H9 (cell line): Measurements from ENCODE around the gene HTT-AS. TPM values are rescaled to one million over a fixed set of nuclear protein-coding genes. Genes with fewer than 3 reads are reported as not detected.

ENCODE experiments used
- DNase-seq: peaks from one replicate; pipeline ENCODE4 v3.0.0-alpha.2; 2017
- H2AFZ ChIP-seq: one replicate; pipeline ENCODE4 v1.6.1; 2013; ENCODE audit warnings: mild to moderate bottlenecking, low read length, control low read depth, moderate library complexity
- H2AK5ac ChIP-seq: 2 replicates; pipeline ENCODE4 v1.6.1; 2013; ENCODE audit warnings: low read length, control low read depth, mixed read lengths; ENCODE audit not compliant: insufficient read length
- H2BK120ac ChIP-seq: one replicate; pipeline ENCODE4 v1.6.1; 2013; ENCODE audit warnings: low read depth, mild to moderate bottlenecking, low read length, control low read depth, inconsistent platforms; ENCODE audit not compliant: poor library complexity, severe bottlenecking
- H2BK12ac ChIP-seq: 2 replicates; pipeline ENCODE4 v1.6.1; 2013; ENCODE audit warnings: low read length, control low read depth, mixed read lengths, low read depth; ENCODE audit not compliant: insufficient read length
- H2BK15ac ChIP-seq: 2 replicates; pipeline ENCODE4 v1.6.1; 2013; ENCODE audit warnings: low read depth, low read length, control low read depth
- H2BK20ac ChIP-seq: one replicate; pipeline ENCODE4 v1.6.1; 2013; ENCODE audit warnings: low read depth, mild to moderate bottlenecking, low read length, control low read depth, inconsistent platforms; ENCODE audit not compliant: poor library complexity, severe bottlenecking
- H2BK5ac ChIP-seq: 2 replicates; pipeline ENCODE4 v1.6.1; 2013; ENCODE audit warnings: low read length, control low read depth, mixed read lengths; ENCODE audit not compliant: insufficient read length
- H3K14ac ChIP-seq: 2 replicates; pipeline ENCODE4 v1.6.1; 2013; ENCODE audit warnings: low read length, control low read depth; ENCODE audit not compliant: insufficient read depth
- H3K18ac ChIP-seq: 2 replicates; pipeline ENCODE4 v1.6.1; 2013; ENCODE audit warnings: low read depth, mild to moderate bottlenecking, mixed read lengths, low read length, control low read depth; ENCODE audit not compliant: insufficient read length
- H3K23ac ChIP-seq: 2 replicates; pipeline ENCODE4 v1.6.1; 2013; ENCODE audit warnings: low read length, control low read depth, mixed read lengths, low read depth; ENCODE audit not compliant: insufficient read length
- H3K23me2 ChIP-seq: 2 replicates; pipeline ENCODE4 v1.6.1; 2013; ENCODE audit warnings: low read depth, mild to moderate bottlenecking, mixed read lengths, low read length, control low read depth; ENCODE audit not compliant: insufficient read length, poor library complexity, severe bottlenecking
- H3K27ac ChIP-seq: 2 replicates; pipeline ENCODE4 v1.5.1; 2013; ENCODE audit warnings: low read length, control low read depth, mixed read lengths, low read depth; ENCODE audit not compliant: insufficient read length
- H3K27me3 ChIP-seq: 2 replicates; pipeline ENCODE4 v1.6.1; 2013; ENCODE audit warnings: low read length, control low read depth, inconsistent platforms; ENCODE audit not compliant: insufficient read depth
- H3K4ac ChIP-seq: 2 replicates; pipeline ENCODE4 v1.6.1; 2013; ENCODE audit warnings: low read depth, mild to moderate bottlenecking, control low read depth, inconsistent platforms, low read length, moderate library complexity
- H3K4me1 ChIP-seq: 2 replicates; pipeline ENCODE4 v1.6.1; 2013; ENCODE audit warnings: low read length, control low read depth, inconsistent platforms; ENCODE audit not compliant: insufficient read depth
- H3K4me2 ChIP-seq: 2 replicates; pipeline ENCODE4 v1.6.1; 2013; ENCODE audit warnings: low read length, control low read depth, mixed read lengths; ENCODE audit not compliant: insufficient read length, insufficient read depth
- H3K56ac ChIP-seq: 2 replicates; pipeline ENCODE4 v1.6.1; 2013; ENCODE audit warnings: low read depth, mild to moderate bottlenecking, mixed read lengths, low read length, control low read depth; ENCODE audit not compliant: insufficient read length
- H3K79me1 ChIP-seq: 2 replicates; pipeline ENCODE4 v1.6.1; 2013; ENCODE audit warnings: low read depth, mild to moderate bottlenecking, moderate library complexity, low read length, control low read depth, inconsistent platforms; ENCODE audit not compliant: insufficient read depth, poor library complexity, severe bottlenecking
- H3K79me2 ChIP-seq: 2 replicates; pipeline ENCODE4 v1.6.1; 2013; ENCODE audit warnings: low read length, control low read depth, inconsistent platforms; ENCODE audit not compliant: insufficient read depth
- H3K9ac ChIP-seq: 2 replicates; pipeline ENCODE4 v1.6.1; 2013; ENCODE audit warnings: low read length, control low read depth, mixed read lengths; ENCODE audit not compliant: insufficient read length; ENCODE audit errors: extremely low read depth
- H3K9me3 ChIP-seq: one replicate; pipeline ENCODE4 v1.6.1; 2013; ENCODE audit warnings: low read depth, low read length, inconsistent platforms; ENCODE audit not compliant: control insufficient read depth
- H3T11ph ChIP-seq: one replicate; pipeline ENCODE4 v1.6.1; 2013; ENCODE audit warnings: mild to moderate bottlenecking, low read length, control low read depth, inconsistent platforms
- H4K20me1 ChIP-seq: one replicate; pipeline ENCODE4 v1.6.1; 2013; ENCODE audit not compliant: control insufficient read depth, insufficient read length, insufficient read depth
- H4K5ac ChIP-seq: 2 replicates; pipeline ENCODE4 v1.6.1; 2013; ENCODE audit warnings: low read depth, mild to moderate bottlenecking, mixed read lengths, low read length, control low read depth; ENCODE audit not compliant: insufficient read length
- H4K8ac ChIP-seq: replicated peaks from 2 replicates; pipeline ENCODE4 v1.6.1; 2013; ENCODE audit warnings: low read length, control low read depth, mixed read lengths, low read depth; ENCODE audit not compliant: insufficient read length
- H4K91ac ChIP-seq: 2 replicates; pipeline ENCODE4 v1.6.1; 2013; ENCODE audit warnings: low read depth, mild to moderate bottlenecking, moderate library complexity, mixed read lengths, low read length, control low read depth; ENCODE audit not compliant: insufficient read length
- H3K27ac Mint-ChIP-seq, 3 experiments: 2 replicates in 2 of 3; 3 replicates in 1 of 3; pipeline ENCODE4 v1.8.0; 2020 to 2021; ENCODE audit warnings: mixed read lengths in 3 of 3, mild to moderate bottlenecking in 1 of 3, moderate library complexity in 1 of 3
- H3K27me3 Mint-ChIP-seq: 2 replicates; pipeline ENCODE4 v1.8.0; 2021; ENCODE audit warnings: low read depth, mild to moderate bottlenecking, moderate library complexity, mixed read lengths
- H3K36me3 Mint-ChIP-seq, 3 experiments: 2 replicates in 2 of 3; 3 replicates in 1 of 3; pipeline ENCODE4 v1.8.0; 2020 to 2021; ENCODE audit warnings: low read depth in 3 of 3, mixed read lengths in 3 of 3; ENCODE audit not compliant: insufficient read depth in 1 of 3
- H3K4me1 Mint-ChIP-seq, 2 experiments: 2 replicates each; pipeline ENCODE4 v1.8.0; 2020; ENCODE audit warnings: mixed read lengths in 2 of 2
- H3K4me3 Mint-ChIP-seq, 2 experiments: 2 replicates in 1 of 2; 3 replicates in 1 of 2; pipeline ENCODE4 v1.8.0; 2020 to 2021; ENCODE audit warnings: mild to moderate bottlenecking in 2 of 2, mixed read lengths in 2 of 2, moderate library complexity in 1 of 2
- H3K9me3 Mint-ChIP-seq, 2 experiments: 2 replicates in 1 of 2; 3 replicates in 1 of 2; pipeline ENCODE4 v1.8.0; 2020; ENCODE audit warnings: mild to moderate bottlenecking in 2 of 2, mixed read lengths in 2 of 2, moderate library complexity in 1 of 2
- CTCF ChIP-seq: fragments of 200-600 bp; sonication (generic); conservative IDR thresholded peaks from 3 replicates; pipeline ENCODE4 v1.8.0; 2021; ENCODE audit warnings: antibody characterized with exemption, mild to moderate bottlenecking
- WGBS: extraction: QIAGEN DNeasy Blood & Tissue Kit; methylation state at CpG from one replicate; pipeline ENCODE4 v1.1.7; 2013; ENCODE audit warnings: missing lambda C conversion rate, low lambda C conversion rate, mixed read lengths; ENCODE audit not compliant: insufficient read length; ENCODE audit errors: extremely low coverage; 5-methylcytosine and 5-hydroxymethylcytosine counted together
- total RNA-seq: library from RNA; stranded (reverse); gene quantifications from 2 replicates; pipeline ENCODE4 v1.2.1, GENCODE V29; 2021

The HTT-AS gene
- total RNA-seq, 1 experiment from 2014 or later: not detected

GRCh38 chr4:3070709-3071500, 3.4 kb downstream of the HTT-AS start:
- no peak overlapping the region for H2BK120ac ChIP-seq
- H3K4me3 Mint-ChIP-seq: no peak overlapping the region
- no peak overlapping the region; a peak in 1 of 7 replicates for H3K27ac Mint-ChIP-seq
- no peak overlapping the region for H3K9ac ChIP-seq
- peaks cover 7 to 17% of the 10 kb centered on the region in 2 experiments for H3K4me1 Mint-ChIP-seq
- H3K23ac ChIP-seq: no peak overlapping the region
- H3K27me3 ChIP-seq: no peaks in the 10 kb centered on the region
- H3K79me2 ChIP-seq: peaks cover 4% of the 10 kb centered on the region; the same call in 1 of the 2 replicates
- peaks cover 6% of the 10 kb centered on the region; the same call in 1 of the 2 replicates for H3K27me3 Mint-ChIP-seq
- H3K4me2 ChIP-seq: no peak overlapping the region
- no peaks in the 10 kb centered on the region for H3K9me3 Mint-ChIP-seq
- H3K23me2 ChIP-seq: peaks cover 7% of the 10 kb centered on the region
- no peak overlapping the region for H3T11ph ChIP-seq
- no peak overlapping the region for H4K8ac ChIP-seq
- H3K14ac ChIP-seq: no peak overlapping the region
- H2BK15ac ChIP-seq: no peak overlapping the region
- H3K18ac ChIP-seq: no peak overlapping the region
- H3K36me3 Mint-ChIP-seq: no peaks in the 10 kb centered on the region; a peak in 1 of 7 replicates
- no peaks in the 10 kb centered on the region for H3K79me1 ChIP-seq
- H2AFZ ChIP-seq: no peak overlapping the region
- no peak overlapping the region for H3K56ac ChIP-seq
- H2AK5ac ChIP-seq: no peak overlapping the region
- no peaks in the 10 kb centered on the region for H3K4me1 ChIP-seq
- no peak overlapping the region for H4K5ac ChIP-seq
- H3K27ac ChIP-seq: no peak overlapping the region
- H3K4ac ChIP-seq: no peak overlapping the region
- DNase-seq: no peak
- no peak overlapping the region for H2BK12ac ChIP-seq
- no CpG with 5 or more reads among the region's 3 CpGs for WGBS
- TF ChIP-seq CTCF: no peak
- no peak overlapping the region for H4K91ac ChIP-seq
- no peaks in the 10 kb centered on the region for H3K9me3 ChIP-seq
- peaks cover 2% of the 10 kb centered on the region for H4K20me1 ChIP-seq
- no peak overlapping the region for H2BK20ac ChIP-seq
- H2BK5ac ChIP-seq: no peak overlapping the region
